HEK293 (cell line): ENCODE measurements around the gene KLF7.

ENCODE experiments used
- CTCF ChIA-PET: fragments of 350-600 bp; formaldehyde crosslinking; extraction: SDS; loops from one replicate; lab custom pipeline; 2021; ENCODE audit warnings: antibody characterized with exemption; lab: Yijun Ruan, JAX
- POLR2A ChIA-PET: fragments of 300-600 bp; formaldehyde crosslinking; extraction: SDS; loops from one replicate; lab custom pipeline; 2020; ENCODE audit warnings: antibody characterized with exemption, inconsistent platforms; lab: Yijun Ruan, JAX
- H3K27ac ChIP-seq: fragments of 200-500 bp; sonication (Bioruptor generic); 2 replicates; pipeline ENCODE4 v1.5.1; 2014; ENCODE audit warnings: low read depth, low read length, control low read depth, inconsistent platforms; ENCODE audit errors: extremely low read depth
- H3K36me3 ChIP-seq, 2 experiments: fragments of 200-500 bp in 1 of 2; sonication (Bioruptor generic) in 1 of 2; 1 replicate in 1 of 2; 2 replicates in 1 of 2; pipeline ENCODE4 v1.5.1; 2014 to 2017; ENCODE audit warnings: inconsistent platforms in 2 of 2, low read length in 2 of 2; ENCODE audit not compliant: control insufficient read depth in 2 of 2, insufficient read depth in 1 of 2
- H3K4me1 ChIP-seq: fragments of 200-500 bp; sonication (Bioruptor generic); 2 replicates; pipeline ENCODE4 v1.5.1; 2014; ENCODE audit warnings: mild to moderate bottlenecking, low read length, inconsistent platforms; ENCODE audit not compliant: control insufficient read depth, insufficient read depth
- H3K4me3 ChIP-seq: 2 replicates; pipeline ENCODE4 v1.5.1; 2011; ENCODE audit warnings: low read depth, mild to moderate bottlenecking, control low read depth, low read length, moderate library complexity
- H3K9me3 ChIP-seq: fragments of 200-500 bp; sonication (Bioruptor generic); 2 replicates; pipeline ENCODE4 v1.5.1; 2014; ENCODE audit warnings: low read depth, low read length, inconsistent platforms; ENCODE audit not compliant: control insufficient read depth, insufficient read depth
- KLF9 ChIP-seq: fragments of 450-650 bp; formaldehyde crosslinking; IDR thresholded peaks from 2 replicates; pipeline ENCODE4 v1.5.1; 2016; ENCODE audit warnings: missing biosample characterization, missing genetic modification characterization, low read depth
- SCRT1 ChIP-seq: fragments of 450-650 bp; formaldehyde crosslinking; IDR thresholded peaks from 2 replicates; pipeline ENCODE4 v1.5.1; 2016; ENCODE audit warnings: missing biosample characterization, missing genetic modification characterization, borderline replicate concordance
- SP2 ChIP-seq: fragments of 450-650 bp; formaldehyde crosslinking; IDR thresholded peaks from 2 replicates; pipeline ENCODE4 v1.5.1; 2016; ENCODE audit warnings: missing biosample characterization, missing genetic modification characterization
- TRIM28 ChIP-seq: IDR thresholded peaks from 2 replicates; pipeline ENCODE4 v1.6.1; 2011; ENCODE audit warnings: low read length, control low read depth, borderline replicate concordance
- YY1 ChIP-seq: fragments of 450-650 bp; formaldehyde crosslinking; IDR thresholded peaks from 2 replicates; pipeline ENCODE4 v1.5.1; 2018; ENCODE audit warnings: missing biosample characterization, missing genetic modification characterization
- ZBTB1 ChIP-seq: fragments of 450-650 bp; formaldehyde crosslinking; IDR thresholded peaks from 2 replicates; pipeline ENCODE4 v1.5.1; 2016; ENCODE audit warnings: missing biosample characterization, missing genetic modification characterization
- ZNF184 ChIP-seq: fragments of 450-650 bp; IDR thresholded peaks from 2 replicates; pipeline ENCODE4 v1.5.1; 2018; ENCODE audit warnings: missing biosample characterization, mild to moderate bottlenecking, missing genetic modification characterization
- ZNF266 ChIP-seq: fragments of 450-650 bp; formaldehyde crosslinking; IDR thresholded peaks from 2 replicates; pipeline ENCODE4 v1.5.1; 2016; ENCODE audit warnings: missing biosample characterization, missing genetic modification characterization, low read depth
- ZNF354C ChIP-seq: fragments of 450-650 bp; formaldehyde crosslinking; IDR thresholded peaks from 2 replicates; pipeline ENCODE4 v1.5.1; 2016; ENCODE audit warnings: missing biosample characterization, missing genetic modification characterization, low read depth, borderline replicate concordance
- ZNF391 ChIP-seq: fragments of 450-650 bp; formaldehyde crosslinking; IDR thresholded peaks from 2 replicates; pipeline ENCODE4 v1.5.1; 2016; ENCODE audit warnings: low read depth, missing biosample characterization, missing genetic modification characterization, borderline replicate concordance
- ZNF394 ChIP-seq: fragments of 450-650 bp; formaldehyde crosslinking; IDR thresholded peaks from 2 replicates; pipeline ENCODE4 v1.5.1; 2016; ENCODE audit warnings: missing biosample characterization, missing genetic modification characterization, mild to moderate bottlenecking, moderate library complexity, borderline replicate concordance
- ZNF501 ChIP-seq: fragments of 450-650 bp; formaldehyde crosslinking; IDR thresholded peaks from 2 replicates; pipeline ENCODE4 v1.5.1; 2016; ENCODE audit warnings: missing biosample characterization, missing genetic modification characterization
- ZNF560 ChIP-seq: fragments of 450-650 bp; formaldehyde crosslinking; IDR thresholded peaks from 2 replicates; pipeline ENCODE4 v1.5.1; 2017; ENCODE audit warnings: missing biosample characterization, missing genetic modification characterization, borderline replicate concordance
- ZNF561 ChIP-seq: fragments of 450-650 bp; IDR thresholded peaks from 2 replicates; pipeline ENCODE4 v1.5.1; 2018; ENCODE audit warnings: missing biosample characterization, missing genetic modification characterization, borderline replicate concordance
- ZNF623 ChIP-seq: fragments of 450-650 bp; formaldehyde crosslinking; IDR thresholded peaks from 2 replicates; pipeline ENCODE4 v1.5.1; 2016; ENCODE audit warnings: missing biosample characterization, missing genetic modification characterization
- ZNF654 ChIP-seq: fragments of 450-650 bp; formaldehyde crosslinking; IDR thresholded peaks from 2 replicates; pipeline ENCODE4 v1.5.1; 2016; ENCODE audit warnings: low read depth, missing biosample characterization, missing genetic modification characterization
- ZNF677 ChIP-seq: fragments of 450-650 bp; IDR thresholded peaks from 2 replicates; pipeline ENCODE4 v1.5.0; 2018; ENCODE audit warnings: missing biosample characterization, mild to moderate bottlenecking, missing genetic modification characterization, moderate library complexity
- ZNF768 ChIP-seq: fragments of 450-650 bp; formaldehyde crosslinking; IDR thresholded peaks from 2 replicates; pipeline ENCODE4 v1.5.1; 2018; ENCODE audit warnings: missing biosample characterization, mild to moderate bottlenecking, missing genetic modification characterization
- TF ChIP-seq, protein P1 (sequence below): fragments of 450-650 bp; formaldehyde crosslinking; IDR thresholded peaks from 2 replicates; pipeline ENCODE4 v1.5.1; 2016; ENCODE audit warnings: missing biosample characterization, missing genetic modification characterization, borderline replicate concordance
- TF ChIP-seq, protein P2 (sequence below): fragments of 450-650 bp; formaldehyde crosslinking; IDR thresholded peaks from 2 replicates; pipeline ENCODE4 v1.5.1; 2016; ENCODE audit warnings: missing biosample characterization, missing genetic modification characterization
- TF ChIP-seq, protein P3 (sequence below): fragments of 450-650 bp; formaldehyde crosslinking; IDR thresholded peaks from 2 replicates; pipeline ENCODE4 v1.5.1; 2016; ENCODE audit warnings: missing biosample characterization, missing genetic modification characterization
- TF ChIP-seq, protein P4 (sequence below): fragments of 450-650 bp; formaldehyde crosslinking; IDR thresholded peaks from 2 replicates; pipeline ENCODE4 v1.5.1; 2016; ENCODE audit warnings: missing biosample characterization, missing genetic modification characterization

KLF7 gene

DNA sequence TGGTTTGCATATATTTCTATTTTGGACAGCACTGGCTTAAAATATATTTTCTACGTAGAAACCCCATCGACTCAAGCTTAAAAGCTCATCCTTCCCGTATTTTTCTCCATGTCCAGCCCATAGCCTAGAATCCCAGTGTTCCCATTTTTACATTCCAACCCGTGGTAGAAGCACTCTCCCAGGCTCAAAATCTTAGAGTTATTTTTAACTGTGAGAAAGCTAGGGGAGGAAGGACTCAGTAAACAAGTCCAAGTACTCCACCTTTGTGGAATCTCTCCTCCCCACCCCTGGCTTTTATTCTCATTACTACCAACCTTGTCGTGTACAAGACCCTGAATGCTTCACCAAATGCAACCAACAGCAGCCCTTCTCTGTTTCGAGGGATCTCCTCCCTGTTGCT, 69.8 kb downstream of the KLF7 start (continued):
- TF ChIP-seq, protein P1, sequence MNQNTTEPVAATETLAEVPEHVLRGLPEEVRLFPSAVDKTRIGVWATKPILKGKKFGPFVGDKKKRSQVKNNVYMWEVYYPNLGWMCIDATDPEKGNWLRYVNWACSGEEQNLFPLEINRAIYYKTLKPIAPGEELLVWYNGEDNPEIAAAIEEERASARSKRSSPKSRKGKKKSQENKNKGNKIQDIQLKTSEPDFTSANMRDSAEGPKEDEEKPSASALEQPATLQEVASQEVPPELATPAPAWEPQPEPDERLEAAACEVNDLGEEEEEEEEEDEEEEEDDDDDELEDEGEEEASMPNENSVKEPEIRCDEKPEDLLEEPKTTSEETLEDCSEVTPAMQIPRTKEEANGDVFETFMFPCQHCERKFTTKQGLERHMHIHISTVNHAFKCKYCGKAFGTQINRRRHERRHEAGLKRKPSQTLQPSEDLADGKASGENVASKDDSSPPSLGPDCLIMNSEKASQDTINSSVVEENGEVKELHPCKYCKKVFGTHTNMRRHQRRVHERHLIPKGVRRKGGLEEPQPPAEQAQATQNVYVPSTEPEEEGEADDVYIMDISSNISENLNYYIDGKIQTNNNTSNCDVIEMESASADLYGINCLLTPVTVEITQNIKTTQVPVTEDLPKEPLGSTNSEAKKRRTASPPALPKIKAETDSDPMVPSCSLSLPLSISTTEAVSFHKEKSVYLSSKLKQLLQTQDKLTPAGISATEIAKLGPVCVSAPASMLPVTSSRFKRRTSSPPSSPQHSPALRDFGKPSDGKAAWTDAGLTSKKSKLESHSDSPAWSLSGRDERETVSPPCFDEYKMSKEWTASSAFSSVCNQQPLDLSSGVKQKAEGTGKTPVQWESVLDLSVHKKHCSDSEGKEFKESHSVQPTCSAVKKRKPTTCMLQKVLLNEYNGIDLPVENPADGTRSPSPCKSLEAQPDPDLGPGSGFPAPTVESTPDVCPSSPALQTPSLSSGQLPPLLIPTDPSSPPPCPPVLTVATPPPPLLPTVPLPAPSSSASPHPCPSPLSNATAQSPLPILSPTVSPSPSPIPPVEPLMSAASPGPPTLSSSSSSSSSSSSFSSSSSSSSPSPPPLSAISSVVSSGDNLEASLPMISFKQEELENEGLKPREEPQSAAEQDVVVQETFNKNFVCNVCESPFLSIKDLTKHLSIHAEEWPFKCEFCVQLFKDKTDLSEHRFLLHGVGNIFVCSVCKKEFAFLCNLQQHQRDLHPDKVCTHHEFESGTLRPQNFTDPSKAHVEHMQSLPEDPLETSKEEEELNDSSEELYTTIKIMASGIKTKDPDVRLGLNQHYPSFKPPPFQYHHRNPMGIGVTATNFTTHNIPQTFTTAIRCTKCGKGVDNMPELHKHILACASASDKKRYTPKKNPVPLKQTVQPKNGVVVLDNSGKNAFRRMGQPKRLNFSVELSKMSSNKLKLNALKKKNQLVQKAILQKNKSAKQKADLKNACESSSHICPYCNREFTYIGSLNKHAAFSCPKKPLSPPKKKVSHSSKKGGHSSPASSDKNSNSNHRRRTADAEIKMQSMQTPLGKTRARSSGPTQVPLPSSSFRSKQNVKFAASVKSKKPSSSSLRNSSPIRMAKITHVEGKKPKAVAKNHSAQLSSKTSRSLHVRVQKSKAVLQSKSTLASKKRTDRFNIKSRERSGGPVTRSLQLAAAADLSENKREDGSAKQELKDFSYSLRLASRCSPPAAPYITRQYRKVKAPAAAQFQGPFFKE (tag by site-specific recombination), result no peak
- TF ChIP-seq, protein P2, sequence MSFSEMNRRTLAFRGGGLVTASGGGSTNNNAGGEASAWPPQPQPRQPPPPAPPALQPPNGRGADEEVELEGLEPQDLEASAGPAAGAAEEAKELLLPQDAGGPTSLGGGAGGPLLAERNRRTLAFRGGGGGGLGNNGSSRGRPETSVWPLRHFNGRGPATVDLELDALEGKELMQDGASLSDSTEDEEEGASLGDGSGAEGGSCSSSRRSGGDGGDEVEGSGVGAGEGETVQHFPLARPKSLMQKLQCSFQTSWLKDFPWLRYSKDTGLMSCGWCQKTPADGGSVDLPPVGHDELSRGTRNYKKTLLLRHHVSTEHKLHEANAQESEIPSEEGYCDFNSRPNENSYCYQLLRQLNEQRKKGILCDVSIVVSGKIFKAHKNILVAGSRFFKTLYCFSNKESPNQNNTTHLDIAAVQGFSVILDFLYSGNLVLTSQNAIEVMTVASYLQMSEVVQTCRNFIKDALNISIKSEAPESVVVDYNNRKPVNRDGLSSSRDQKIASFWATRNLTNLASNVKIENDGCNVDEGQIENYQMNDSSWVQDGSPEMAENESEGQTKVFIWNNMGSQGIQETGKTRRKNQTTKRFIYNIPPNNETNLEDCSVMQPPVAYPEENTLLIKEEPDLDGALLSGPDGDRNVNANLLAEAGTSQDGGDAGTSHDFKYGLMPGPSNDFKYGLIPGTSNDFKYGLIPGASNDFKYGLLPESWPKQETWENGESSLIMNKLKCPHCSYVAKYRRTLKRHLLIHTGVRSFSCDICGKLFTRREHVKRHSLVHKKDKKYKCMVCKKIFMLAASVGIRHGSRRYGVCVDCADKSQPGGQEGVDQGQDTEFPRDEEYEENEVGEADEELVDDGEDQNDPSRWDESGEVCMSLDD, result no peak

DNA sequence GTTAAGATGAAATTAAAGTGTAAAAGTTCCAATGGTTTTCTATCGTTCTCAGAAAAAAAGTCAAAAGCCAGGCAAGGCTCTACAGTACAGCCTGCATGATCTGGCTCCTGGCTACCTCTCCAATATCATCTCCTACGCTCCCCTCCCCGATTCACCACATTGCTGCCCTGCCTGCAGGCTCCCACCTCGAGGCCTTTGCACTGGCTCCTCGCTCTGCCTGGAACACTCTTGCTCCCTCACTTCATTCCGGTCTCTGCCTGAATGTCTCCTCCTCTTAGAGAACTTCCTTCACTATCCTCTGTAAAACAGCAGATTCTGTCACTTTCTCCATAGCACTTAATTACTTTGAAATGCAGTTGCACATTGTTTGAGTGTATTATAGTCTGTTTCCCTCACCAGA, 72.5 kb downstream of the KLF7 start:
- no peaks in the 10 kb centered on the region for H3K4me1 ChIP-seq
- POLR2A ChIA-PET, result no interaction called here
- H3K9me3 ChIP-seq, result no peaks in the 10 kb centered on the region
- H3K36me3 ChIP-seq, result no peaks in the 10 kb centered on the region
- H3K27ac ChIP-seq, result no peak overlapping the region
- H3K4me3 ChIP-seq, result no peak overlapping the region
- peak; percentile 41; the same call in 1 of the 2 replicates for TF ChIP-seq TRIM28
- no peak for TF ChIP-seq SP2 (tag by site-specific recombination)
- no peak for TF ChIP-seq KLF9 (tag by site-specific recombination)
- TF ChIP-seq ZNF561 (tag by site-specific recombination), result no peak
- TF ChIP-seq ZNF391 (tag by site-specific recombination), result no peak
- TF ChIP-seq ZNF354C (tag by site-specific recombination), result no peak
- TF ChIP-seq YY1 (tag by site-specific recombination), result no peak
- TF ChIP-seq ZNF654 (tag by site-specific recombination), result no peak
- CTCF ChIA-PET, result no interaction called here

DNA sequence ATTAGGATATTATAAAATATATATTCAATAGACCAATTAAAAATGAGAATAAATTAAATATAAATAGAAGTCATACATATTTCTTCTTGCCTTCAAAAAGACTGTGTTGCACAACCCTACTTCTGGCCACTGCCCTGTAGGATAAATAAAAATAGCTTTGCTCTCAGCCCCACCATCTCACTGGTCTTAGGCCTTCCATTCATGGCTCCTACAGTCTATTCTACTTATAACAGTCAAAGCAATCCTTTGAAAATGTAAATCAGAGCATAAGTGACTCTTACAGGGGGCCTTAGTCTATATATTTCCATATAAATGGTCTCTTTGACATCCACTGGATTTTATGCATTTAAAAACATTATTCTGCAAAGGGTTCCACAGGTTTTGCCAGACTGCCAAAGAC, 72.9 kb downstream of the KLF7 start:
- ChIA-PET CTCF (no interaction called here), POLR2A (no interaction called here)
- Histone ChIP-seq H3K36me3 (no peaks in the 10 kb centered on the region), H3K4me3 (no peak overlapping the region), H3K4me1 (no peaks in the 10 kb centered on the region), H3K27ac (no peak overlapping the region), H3K9me3 (no peaks in the 10 kb centered on the region)
- no peak for TF ChIP-seq ZNF623 (tag by site-specific recombination)
- no peak for TF ChIP-seq ZNF501 (tag by site-specific recombination)
- no peak for TF ChIP-seq ZBTB1 (tag by site-specific recombination)
- no peak for TF ChIP-seq ZNF394 (tag by site-specific recombination)
- TF ChIP-seq ZNF184, result no peak
- TF ChIP-seq, protein P3, sequence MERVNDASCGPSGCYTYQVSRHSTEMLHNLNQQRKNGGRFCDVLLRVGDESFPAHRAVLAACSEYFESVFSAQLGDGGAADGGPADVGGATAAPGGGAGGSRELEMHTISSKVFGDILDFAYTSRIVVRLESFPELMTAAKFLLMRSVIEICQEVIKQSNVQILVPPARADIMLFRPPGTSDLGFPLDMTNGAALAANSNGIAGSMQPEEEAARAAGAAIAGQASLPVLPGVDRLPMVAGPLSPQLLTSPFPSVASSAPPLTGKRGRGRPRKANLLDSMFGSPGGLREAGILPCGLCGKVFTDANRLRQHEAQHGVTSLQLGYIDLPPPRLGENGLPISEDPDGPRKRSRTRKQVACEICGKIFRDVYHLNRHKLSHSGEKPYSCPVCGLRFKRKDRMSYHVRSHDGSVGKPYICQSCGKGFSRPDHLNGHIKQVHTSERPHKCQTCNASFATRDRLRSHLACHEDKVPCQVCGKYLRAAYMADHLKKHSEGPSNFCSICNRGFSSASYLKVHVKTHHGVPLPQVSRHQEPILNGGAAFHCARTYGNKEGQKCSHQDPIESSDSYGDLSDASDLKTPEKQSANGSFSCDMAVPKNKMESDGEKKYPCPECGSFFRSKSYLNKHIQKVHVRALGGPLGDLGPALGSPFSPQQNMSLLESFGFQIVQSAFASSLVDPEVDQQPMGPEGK (tag by site-specific recombination), result no peak
- TF ChIP-seq, protein P4, sequence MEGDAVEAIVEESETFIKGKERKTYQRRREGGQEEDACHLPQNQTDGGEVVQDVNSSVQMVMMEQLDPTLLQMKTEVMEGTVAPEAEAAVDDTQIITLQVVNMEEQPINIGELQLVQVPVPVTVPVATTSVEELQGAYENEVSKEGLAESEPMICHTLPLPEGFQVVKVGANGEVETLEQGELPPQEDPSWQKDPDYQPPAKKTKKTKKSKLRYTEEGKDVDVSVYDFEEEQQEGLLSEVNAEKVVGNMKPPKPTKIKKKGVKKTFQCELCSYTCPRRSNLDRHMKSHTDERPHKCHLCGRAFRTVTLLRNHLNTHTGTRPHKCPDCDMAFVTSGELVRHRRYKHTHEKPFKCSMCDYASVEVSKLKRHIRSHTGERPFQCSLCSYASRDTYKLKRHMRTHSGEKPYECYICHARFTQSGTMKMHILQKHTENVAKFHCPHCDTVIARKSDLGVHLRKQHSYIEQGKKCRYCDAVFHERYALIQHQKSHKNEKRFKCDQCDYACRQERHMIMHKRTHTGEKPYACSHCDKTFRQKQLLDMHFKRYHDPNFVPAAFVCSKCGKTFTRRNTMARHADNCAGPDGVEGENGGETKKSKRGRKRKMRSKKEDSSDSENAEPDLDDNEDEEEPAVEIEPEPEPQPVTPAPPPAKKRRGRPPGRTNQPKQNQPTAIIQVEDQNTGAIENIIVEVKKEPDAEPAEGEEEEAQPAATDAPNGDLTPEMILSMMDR, result no peak
- TF ChIP-seq ZNF560, result no peak
- no peak for TF ChIP-seq ZNF768
- TF ChIP-seq ZNF677 (tag by site-specific recombination), result no peak
- TF ChIP-seq ZNF266 (tag by site-specific recombination), result no peak
- no peak for TF ChIP-seq SCRT1
